Heart right ventricle (tissue), 16 donors: ENCODE results near the gene BMP4. TPM values are rescaled to one million over a fixed set of nuclear protein-coding genes. Genes with fewer than 3 reads are reported as not detected.

Experiments used
- ATAC-seq, 8 donors: fragments of 200-7000 bp; cut with Tn5 transposase; one replicate each; pipeline ENCODE4 v1.9.1; 2020; ENCODE audit warnings: mild to moderate bottlenecking in 8 of 8, moderate library complexity in 8 of 8, moderate number of reproducible peaks in 1 of 8
- DNase-seq, 2 donors: peaks; one replicate each; pipeline ENCODE4 v3.0.0-alpha.2; 2020
- H3K27ac ChIP-seq, 10 donors: fragments of 200-600 bp; sonication (generic) in 2 of 10; one replicate each; pipeline versions ENCODE4 v1.5.0 to v1.8.0; 2020 to 2022; ENCODE audit warnings: mild to moderate bottlenecking in 3 of 10
- H3K27me3 ChIP-seq, 7 donors: fragments of 200-600 bp; one replicate each; pipeline ENCODE4 v1.8.0; 2021 to 2022; ENCODE audit warnings: mild to moderate bottlenecking in 2 of 7
- H3K36me3 ChIP-seq, 9 donors: fragments of 200-600 bp; sonication (generic) in 1 of 9; one replicate each; pipeline versions ENCODE4 v1.5.0 to v1.8.0; 2020 to 2022; ENCODE audit warnings: mild to moderate bottlenecking in 2 of 9
- H3K4me1 ChIP-seq, 9 donors: fragments of 200-600 bp; sonication (generic) in 1 of 9; one replicate each; pipeline versions ENCODE4 v1.5.0 to v1.8.0; 2020 to 2022; ENCODE audit warnings: mild to moderate bottlenecking in 4 of 9
- H3K4me3 ChIP-seq, 10 donors: fragments of 200-600 bp; sonication (generic) in 2 of 10; one replicate each; pipeline versions ENCODE4 v1.5.0 to v1.8.0; 2020 to 2022; ENCODE audit warnings: mild to moderate bottlenecking in 7 of 10, moderate library complexity in 2 of 10
- H3K9me3 ChIP-seq, 11 donors: fragments of 200-600 bp in 10 of 11; sonication (generic) in 2 of 11; one replicate each; pipeline versions ENCODE4 v1.5.0 to v1.8.0; 2013 to 2022; ENCODE audit warnings: mild to moderate bottlenecking in 2 of 11, control low read depth in 1 of 11, moderate library complexity in 1 of 11
- WGBS, 2 donors: extraction: QIAGEN DNeasy Blood & Tissue Kit; methylation state at CpG; one replicate each; pipeline ENCODE4 v1.1.7; 2013; ENCODE audit warnings: inconsistent platforms in 1 of 2; 5-methylcytosine and 5-hydroxymethylcytosine counted together
- intact Hi-C, 10 donors: fragments of 100-400 bp; cut with DNase I; formaldehyde crosslinking; loops; one replicate each; pipeline versions ENCODE4 v1.11.1 to v1.14.2; 2022
- polyA plus RNA-seq, 2 donors: library from polyadenylated mRNA; stranded (reverse); fragments of 200-250 nt; gene quantifications; one replicate each; pipeline ENCODE4 v1.2.3, GENCODE V29; 2013
- total RNA-seq, 10 donors: library from RNA; stranded (reverse); fragmentation: NEBNext Ultra II Directional in 3 of 10; extraction: Animal tissue kit (Norgen Biotek cat#: 25700) in 3 of 10; gene quantifications; one replicate each; pipeline versions ENCODE4 v1.2.1 to v1.2.4, GENCODE V29; 2021 to 2023
- TF ChIP-seq, protein P1 (sequence below), 9 donors: fragments of 200-600 bp; sonication (generic) in 2 of 9; IDR thresholded peaks; one replicate each; pipeline versions ENCODE4 v1.5.0 to v1.8.0; 2021 to 2022; ENCODE audit warnings: antibody characterized with exemption in 9 of 9, mild to moderate bottlenecking in 5 of 9, moderate library complexity in 1 of 9
- donor health status: Arrhythmogenic right ventricular cardiomyopathy.
- donor health status: ischemic (EF 13 %, LVEDD 7.1; RV severe dilation, severe dysfunction).
- donor health status: healthy with polysubstance abuse.
- donor health status: DM: no; HTN: yes; CAD: no.
- donor health status: DM: no; HTN: no; CAD: no.
- donor health status: ischemic (EF 25% LVEDD 6.9; RV normal size, moderate dysfunction).
- donor health status: ischemic (EF 25% LVEDD 5.7; RV mildly dilated, moderate dysfunction).
- donor health status: healthy.
- donor health status: DM: yes; HTN: yes; CAD: no.
- donor health status: Ischemic cardiomyopathy.
- donor health status: ischemic (EF 35%, LVEDD 5.7; RV mildly dilated, moderate dysfunction).
- donor health status: nonischemic (EF 11% LVEDD 7.7; RV severe dilation, severe dysfunction).
- donor health status: DM: yes; HTN: yes; CAD: no.
- donor health status: PGD.
- donor health status: ischemic (EF 29% LVEDD 5.4; RV normal size, mild dysfunction).
- donor health status: nonischemic (EF 23%, LVEDD 6.1; RV moderate dilation, normal function).

Gene BMP4
- total and polyA plus RNA-seq, 12 donors = 4.4 to 10.6 (median 5.4) TPM

GRCh38 chr14:54000341-54000811, 43.8 kb upstream of the BMP4 start:
- ATAC-seq = peak in 1 of 8 donors; percentile 55
- intact Hi-C loops = no loop called here
- 73 to 97% methylated on average over 1 of the region's 1 CpG for WGBS, 2 donors
- DNase-seq = no peak
- Histone ChIP-seq H3K4me3 (no peak overlapping the region), H3K36me3 (no peaks in the 10 kb centered on the region), H3K4me1 (no peaks in the 10 kb centered on the region), H3K9me3 (no peaks in the 10 kb centered on the region), H3K27ac (no peak overlapping the region), H3K27me3 (no peaks in the 10 kb centered on the region)
- TF ChIP-seq, protein P1, sequence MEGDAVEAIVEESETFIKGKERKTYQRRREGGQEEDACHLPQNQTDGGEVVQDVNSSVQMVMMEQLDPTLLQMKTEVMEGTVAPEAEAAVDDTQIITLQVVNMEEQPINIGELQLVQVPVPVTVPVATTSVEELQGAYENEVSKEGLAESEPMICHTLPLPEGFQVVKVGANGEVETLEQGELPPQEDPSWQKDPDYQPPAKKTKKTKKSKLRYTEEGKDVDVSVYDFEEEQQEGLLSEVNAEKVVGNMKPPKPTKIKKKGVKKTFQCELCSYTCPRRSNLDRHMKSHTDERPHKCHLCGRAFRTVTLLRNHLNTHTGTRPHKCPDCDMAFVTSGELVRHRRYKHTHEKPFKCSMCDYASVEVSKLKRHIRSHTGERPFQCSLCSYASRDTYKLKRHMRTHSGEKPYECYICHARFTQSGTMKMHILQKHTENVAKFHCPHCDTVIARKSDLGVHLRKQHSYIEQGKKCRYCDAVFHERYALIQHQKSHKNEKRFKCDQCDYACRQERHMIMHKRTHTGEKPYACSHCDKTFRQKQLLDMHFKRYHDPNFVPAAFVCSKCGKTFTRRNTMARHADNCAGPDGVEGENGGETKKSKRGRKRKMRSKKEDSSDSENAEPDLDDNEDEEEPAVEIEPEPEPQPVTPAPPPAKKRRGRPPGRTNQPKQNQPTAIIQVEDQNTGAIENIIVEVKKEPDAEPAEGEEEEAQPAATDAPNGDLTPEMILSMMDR (IDR thresholded peaks at IDR 0.05) = no peak

DNA sequence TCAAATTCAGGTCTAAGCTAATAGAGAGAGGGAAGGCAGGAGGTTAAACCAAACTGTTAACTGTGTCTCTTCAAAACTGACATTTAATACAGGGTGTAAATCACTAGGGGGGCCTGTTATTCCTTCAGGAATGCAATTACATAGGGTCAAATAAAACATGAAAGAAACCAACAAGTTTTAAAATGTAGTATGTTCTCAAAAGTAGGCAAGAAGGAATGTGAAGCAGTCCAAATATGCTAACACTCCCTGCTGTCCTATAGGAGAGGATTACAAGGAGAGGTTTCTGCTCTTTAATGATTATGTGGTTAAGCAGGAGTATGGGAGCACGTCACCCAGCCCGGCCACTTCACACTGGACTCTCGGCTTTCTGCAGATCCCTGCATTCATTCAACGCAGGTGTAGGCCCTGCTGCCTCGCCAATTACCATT, 42.5 kb upstream of the BMP4 start:
- ATAC-seq (no peak), DNase-seq (no peak)
- Histone ChIP-seq H3K4me1 (no peaks in the 10 kb centered on the region), H3K36me3 (no peaks in the 10 kb centered on the region), H3K9me3 (no peaks in the 10 kb centered on the region), H3K27me3 (no peaks in the 10 kb centered on the region), H3K4me3 (no peak overlapping the region), H3K27ac (no peak overlapping the region)
- TF ChIP-seq, protein P1 (IDR thresholded peaks at IDR 0.05) = no peak
- WGBS, 2 donors = 64 to 72% methylated on average over 5 of the region's 5 CpGs
- intact Hi-C loops = no loop called here

- Histone ChIP-seq H3K9me3 (no peaks in the 10 kb centered on the region), H3K27ac (no peak overlapping the region), H3K27me3 (no peaks in the 10 kb centered on the region), H3K36me3 (no peaks in the 10 kb centered on the region), H3K4me1 (no peaks in the 10 kb centered on the region), H3K4me3 (no peak overlapping the region)
- intact Hi-C loops = loop anchor here in 1 of 10 donors (2.0 kb wide), 1 partner anchor 61 kb away; no protein-coding TSS in a partner anchor
- TF ChIP-seq, protein P1 (IDR thresholded peaks at IDR 0.05) = no peak
- 96 to 98% methylated on average over 1 of the region's 1 CpG for WGBS, 2 donors
- DNase-seq (no peak), ATAC-seq (no peak)
Measured at GRCh38 chr14:53996041-53996440, 39.4 kb upstream of the BMP4 start.

- intact Hi-C loops = no loop called here
Measured at GRCh38 chr14:53993920-53994607, 37.4 kb upstream of the BMP4 start.

More at GRCh38 chr14:53993920-53994607, 37.4 kb upstream of the BMP4 start:
- H3K27me3 ChIP-seq = no peaks in the 10 kb centered on the region
- H3K4me3 ChIP-seq = no peak overlapping the region
- TF ChIP-seq, protein P1 (IDR thresholded peaks at IDR 0.05) = no peak
- ATAC-seq = no peak
- WGBS, 2 donors = 77 to 83% methylated on average over 6 of the region's 6 CpGs
- H3K27ac ChIP-seq = no peak overlapping the region
- H3K9me3 ChIP-seq = no peaks in the 10 kb centered on the region
- no peaks in the 10 kb centered on the region for H3K4me1 ChIP-seq
- no peak for DNase-seq
- no peaks in the 10 kb centered on the region for H3K36me3 ChIP-seq
